OCI-LY7 (cell line): ENCODE measurements around the gene DPYSL5. TPM values are rescaled to one million over a fixed set of nuclear protein-coding genes. Genes with fewer than 3 reads are reported as not detected.

Experiments
- BruUV-seq: library from RNA; stranded (reverse); fragments of 400-500 nt; replicated peaks from 2 replicates; lab custom pipeline; 2021; lab: Mats Ljungman, UMichigan
- CTCF ChIA-PET: fragments of 300-600 bp; sonication (Branson Sonifier 250); formaldehyde crosslinking; loops from one replicate; lab custom pipeline; 2022; ENCODE audit warnings: antibody characterized with exemption; ENCODE audit not compliant: unreplicated experiment; lab: Charles Lee
- POLR2A ChIA-PET: fragments of 300-600 bp; sonication (Branson Sonifier 250); formaldehyde crosslinking; loops from one replicate; lab custom pipeline; 2022; ENCODE audit warnings: antibody characterized with exemption; lab: Charles Lee
- DNase-seq: peaks from one replicate; pipeline ENCODE4 v3.0.0-alpha.2; 2015; ENCODE audit warnings: low spot score
- H2AFZ ChIP-seq: fragments of 200-600 bp; sonication (generic), shearing (Covaris generic); 2 replicates; pipeline ENCODE4 v1.6.1; 2014; ENCODE audit warnings: mild to moderate bottlenecking, antibody characterized with exemption, low read length, moderate library complexity
- H3K27ac ChIP-seq: fragments of 200-600 bp; sonication (generic); 2 replicates; pipeline ENCODE4 v1.5.1; 2014; ENCODE audit warnings: mixed run types, low read depth, mild to moderate bottlenecking, moderate library complexity, low read length, inconsistent platforms; ENCODE audit not compliant: poor library complexity, severe bottlenecking
- H3K36me3 ChIP-seq: fragments of 200-600 bp; sonication (generic); 2 replicates; pipeline ENCODE4 v1.6.1; 2014; ENCODE audit warnings: mild to moderate bottlenecking, antibody characterized with exemption, low read length, moderate library complexity, mixed read lengths; ENCODE audit not compliant: insufficient read depth
- H3K4me1 ChIP-seq: fragments of 200-600 bp; sonication (generic); 2 replicates; pipeline ENCODE4 v1.5.1; 2014; ENCODE audit warnings: mild to moderate bottlenecking, low read length; ENCODE audit not compliant: insufficient read depth, poor library complexity, severe bottlenecking
- H3K4me2 ChIP-seq: fragments of 200-600 bp; sonication (generic); 2 replicates; pipeline ENCODE4 v1.6.1; 2014; ENCODE audit warnings: mild to moderate bottlenecking, low read length
- H3K4me3 ChIP-seq: fragments of 200-600 bp; sonication (generic); 2 replicates; pipeline ENCODE4 v1.5.1; 2014; ENCODE audit warnings: mild to moderate bottlenecking, low read depth, low read length; ENCODE audit not compliant: poor library complexity, severe bottlenecking
- H3K79me2 ChIP-seq: fragments of 200-600 bp; sonication (generic); 2 replicates; pipeline ENCODE4 v1.6.1; 2016; ENCODE audit warnings: low read depth, mild to moderate bottlenecking, low read length, moderate library complexity, mixed read lengths; ENCODE audit not compliant: insufficient read depth
- H3K9me2 ChIP-seq: fragments of 200-600 bp; sonication (generic); 2 replicates; pipeline ENCODE4 v1.6.1; 2016; ENCODE audit warnings: mild to moderate bottlenecking, low read length, mixed read lengths; ENCODE audit not compliant: insufficient read depth
- H3K9me3 ChIP-seq: fragments of 200-600 bp; sonication (generic); 2 replicates; pipeline ENCODE4 v1.6.1; 2014; ENCODE audit warnings: mild to moderate bottlenecking, mixed run types, low read length, mixed read lengths
- H4K20me1 ChIP-seq: fragments of 200-600 bp; sonication (generic); 2 replicates; pipeline ENCODE4 v1.6.1; 2014; ENCODE audit warnings: mild to moderate bottlenecking, antibody characterized with exemption, low read length, moderate library complexity, mixed read lengths; ENCODE audit not compliant: insufficient read depth
- CTCF ChIP-seq: fragments of 200-600 bp; sonication (generic); conservative IDR thresholded peaks from 2 replicates; pipeline ENCODE4 v1.5.1; 2014; ENCODE audit warnings: mild to moderate bottlenecking, antibody characterized with exemption, low read length, moderate library complexity, mixed read lengths
- EZH2phosphoT487 ChIP-seq: fragments of 200-600 bp; sonication (generic); IDR thresholded peaks from 2 replicates; pipeline ENCODE4 v1.6.1; 2018; ENCODE audit warnings: low read depth, borderline replicate concordance, mild to moderate bottlenecking, mixed run types, antibody characterized with exemption, low read length, moderate library complexity, mixed read lengths
- intact Hi-C: fragments of 100-400 bp; cut with micrococcal nuclease; formaldehyde crosslinking; loops from one replicate; pipeline ENCODE4 v1.10.0; 2022; ENCODE audit not compliant: unreplicated experiment
- total RNA-seq, 2 experiments: library from RNA; depleted of rRNA in 1 of 2; stranded (reverse); fragments of >200 nt in 1 of 2; shearing (Covaris generic) in 1 of 2; gene quantifications; 2 replicates each; pipeline ENCODE4 v1.2.3, GENCODE V29; 2014 to 2022

The DPYSL5 gene
- total RNA-seq, 2 experiments from 2014 or later: not detected

- TF ChIP-seq CTCF (no peak), EZH2phosphoT487 (no peak)
- POLR2A ChIA-PET: interaction anchor here (1.5 kb wide), 1 partner anchor 13 kb away, joined by 3 read pairs; no protein-coding TSS in a partner anchor
- no TSS peak for BruUV-seq
- Histone ChIP-seq H3K79me2 (no peaks in the 10 kb centered on the region), H2AFZ (no peak overlapping the region), H3K27ac (no peak overlapping the region), H3K4me2 (no peak overlapping the region), H3K9me3 (no peaks in the 10 kb centered on the region), H3K9me2 (no peaks in the 10 kb centered on the region), H3K36me3 (no peaks in the 10 kb centered on the region), H4K20me1 (no peaks in the 10 kb centered on the region), H3K4me3 (no peak overlapping the region), H3K4me1 (no peaks in the 10 kb centered on the region)
- intact Hi-C loops: no loop called here
- no peak for DNase-seq
- CTCF ChIA-PET: no interaction called here
Observed at GRCh38 chr2:26993768-26994167, 145.8 kb downstream of the DPYSL5 start.

- ChIA-PET CTCF (no interaction called here), POLR2A (interaction anchor here (0.6 to 0.7 kb wide), 4 partner anchors 21 to 1633 kb away, joined by 3 to 5 read pairs (median 3); no protein-coding TSS in a partner anchor)
- intact Hi-C loops: no loop called here
- no TSS peak for BruUV-seq
- no peaks in the 10 kb centered on the region for H4K20me1 ChIP-seq
- H2AFZ ChIP-seq: no peak overlapping the region
- H3K9me3 ChIP-seq: no peaks in the 10 kb centered on the region
- H3K36me3 ChIP-seq: no peaks in the 10 kb centered on the region
- H3K79me2 ChIP-seq: no peaks in the 10 kb centered on the region
- DNase-seq: no peak
- H3K4me1 ChIP-seq: no peaks in the 10 kb centered on the region
- H3K9me2 ChIP-seq: no peaks in the 10 kb centered on the region
- H3K4me3 ChIP-seq: no peak overlapping the region
- no peak overlapping the region for H3K4me2 ChIP-seq
- H3K27ac ChIP-seq: no peak overlapping the region
- no peak for TF ChIP-seq EZH2phosphoT487
- no peak for TF ChIP-seq CTCF
Observed at GRCh38 chr2:26994983-26995382, 147.1 kb downstream of the DPYSL5 start.

- Histone ChIP-seq H3K4me1 (no peaks in the 10 kb centered on the region), H3K36me3 (no peaks in the 10 kb centered on the region), H2AFZ (no peak overlapping the region), H3K9me3 (no peaks in the 10 kb centered on the region), H4K20me1 (no peaks in the 10 kb centered on the region), H3K79me2 (no peaks in the 10 kb centered on the region), H3K27ac (no peak overlapping the region), H3K4me2 (no peak overlapping the region), H3K4me3 (no peak overlapping the region), H3K9me2 (no peaks in the 10 kb centered on the region)
- ChIA-PET POLR2A (interaction anchor here (0.6 kb wide), 1 partner anchor 797 kb away, joined by 3 read pairs; no protein-coding TSS in a partner anchor), CTCF (no interaction called here)
- TF ChIP-seq EZH2phosphoT487: no peak
- TF ChIP-seq CTCF: no peak
- no TSS peak for BruUV-seq
- intact Hi-C loops: no loop called here
- DNase-seq: no peak
Observed at GRCh38 chr2:26997394-26997793, 149.5 kb downstream of the DPYSL5 start.
